Ishikawa (cell line): Measurements from ENCODE around the gene KIAA0319L.

Experiments
- CEBPB ChIP-seq: IDR thresholded peaks from 2 replicates; pipeline ENCODE4 v1.6.1; 2012
- CREB1 ChIP-seq: IDR thresholded peaks from 2 replicates; pipeline ENCODE4 v1.6.1; 2012; ENCODE audit warnings: low read depth
- EGR1 ChIP-seq: IDR thresholded peaks from 2 replicates; pipeline ENCODE4 v1.6.1; 2012
- EP300 ChIP-seq: IDR thresholded peaks from 2 replicates; pipeline ENCODE4 v1.6.1; 2012; ENCODE audit warnings: borderline replicate concordance
- FOXM1 ChIP-seq: IDR thresholded peaks from 2 replicates; pipeline ENCODE4 v1.6.1; 2012; ENCODE audit warnings: low read depth, borderline replicate concordance
- NFIC ChIP-seq: IDR thresholded peaks from 2 replicates; pipeline ENCODE4 v1.6.1; 2012
- RAD21 ChIP-seq: IDR thresholded peaks from 2 replicates; pipeline ENCODE4 v1.6.1; 2012; ENCODE audit warnings: low read depth
- REST ChIP-seq: IDR thresholded peaks from 2 replicates; pipeline ENCODE4 v1.6.1; 2012; ENCODE audit warnings: low read depth, mild to moderate bottlenecking
- TAF1 ChIP-seq: IDR thresholded peaks from 2 replicates; pipeline ENCODE4 v1.6.1; 2012; ENCODE audit warnings: low read depth, mild to moderate bottlenecking
- TCF12 ChIP-seq: IDR thresholded peaks from 2 replicates; pipeline ENCODE4 v1.6.1; 2012; ENCODE audit warnings: low read depth
- TEAD4 ChIP-seq: IDR thresholded peaks from 2 replicates; pipeline ENCODE4 v1.6.1; 2012
- USF1 ChIP-seq: IDR thresholded peaks from 2 replicates; pipeline ENCODE4 v1.6.1; 2012
- YY1 ChIP-seq: IDR thresholded peaks from 2 replicates; pipeline ENCODE4 v1.6.1; 2012; ENCODE audit warnings: low read depth
- ZBTB7A ChIP-seq: IDR thresholded peaks from 2 replicates; pipeline ENCODE4 v1.6.1; 2012; ENCODE audit warnings: low read depth
- TF ChIP-seq, protein P1 (sequence below): IDR thresholded peaks from 2 replicates; pipeline ENCODE4 v1.6.1; 2012

The KIAA0319L gene

DNA sequence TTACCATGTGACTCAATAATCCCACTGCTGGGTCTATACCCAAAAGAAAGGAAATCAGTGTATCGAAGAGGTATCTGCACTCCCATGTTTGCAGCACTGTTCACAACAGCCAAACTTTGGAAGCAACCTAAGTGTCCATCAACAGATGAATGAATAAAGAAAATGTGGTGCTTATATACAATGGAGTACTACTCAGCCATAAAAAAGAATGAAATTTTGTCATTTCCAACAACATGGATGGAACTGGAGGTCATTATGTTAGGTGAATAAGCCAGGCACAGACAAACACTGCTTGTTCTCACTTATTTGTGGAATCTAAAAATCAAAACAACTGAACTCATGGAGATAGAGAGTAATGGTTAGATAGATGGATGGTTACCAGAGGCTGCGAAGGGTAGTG, 79.3 kb downstream of the KIAA0319L start:
- TF ChIP-seq TCF12 = no peak

DNA sequence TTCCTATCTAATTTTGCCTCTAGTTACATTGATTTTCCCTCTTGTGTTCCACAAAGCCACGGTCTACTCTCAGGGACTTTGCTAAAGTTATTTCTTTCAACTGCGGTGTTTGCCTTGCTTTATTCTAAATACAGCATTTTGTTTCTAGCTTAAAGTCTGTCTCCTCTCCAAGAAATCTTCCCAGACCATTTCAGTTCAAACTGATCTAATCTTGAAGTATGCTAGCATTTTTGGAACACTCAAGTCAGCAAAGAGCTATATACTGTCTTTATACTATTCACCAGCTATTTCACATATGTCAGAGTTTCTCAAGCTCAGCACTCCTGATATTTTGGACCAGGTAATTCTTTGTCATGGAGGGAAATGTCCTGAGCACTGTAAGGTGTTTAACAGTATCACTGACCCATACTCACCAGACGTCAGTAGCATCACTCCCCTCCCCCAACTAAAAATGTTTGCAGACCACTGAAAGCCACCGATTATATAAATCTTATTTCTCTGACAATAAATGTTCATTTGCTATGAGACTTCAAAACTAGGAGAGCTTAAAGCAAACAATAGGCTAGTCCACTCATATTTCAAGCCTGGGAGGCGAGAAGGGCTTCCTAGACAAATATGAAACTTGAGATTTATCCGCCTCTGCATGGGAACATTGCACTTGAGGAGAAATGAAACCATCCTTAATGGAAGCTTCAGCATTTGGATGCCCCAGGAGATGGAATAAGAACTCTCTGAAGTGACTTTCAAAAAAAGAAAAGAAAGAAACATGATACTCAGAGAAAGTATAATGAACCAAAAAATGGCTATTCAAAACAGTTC, 81.1 kb downstream of the KIAA0319L start:
- TF ChIP-seq EP300 (peak; percentile 49; the same call in 1 of the 2 replicates), FOXM1 (no peak; the same call in 1 of the 2 replicates)

DNA sequence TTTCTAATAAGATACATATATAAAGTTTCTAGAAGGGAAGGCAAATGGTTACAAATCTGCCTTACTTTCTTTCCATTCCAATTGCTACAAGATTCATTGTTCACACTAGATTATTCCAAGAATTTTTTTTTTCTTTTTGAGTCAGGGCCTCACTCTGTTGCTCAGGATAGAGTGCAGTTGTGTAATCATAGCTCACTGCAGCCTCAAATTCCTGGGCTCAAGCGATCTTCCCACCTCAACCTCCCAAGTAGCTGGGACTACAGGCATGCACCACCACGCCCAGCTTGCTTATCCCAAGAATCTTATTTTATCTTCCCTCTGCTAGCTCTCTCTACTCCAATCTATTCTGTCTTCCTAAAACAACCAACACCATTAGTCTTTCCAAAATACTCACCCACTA, 81.8 kb downstream of the KIAA0319L start:
- TF ChIP-seq FOXM1 (no peak), RAD21 (no peak), CREB1 (no peak), USF1 (no peak), EP300 (no peak), YY1 (no peak), NFIC (no peak), REST (no peak), EGR1 (no peak), TEAD4 (no peak)
- TF ChIP-seq, protein P1, sequence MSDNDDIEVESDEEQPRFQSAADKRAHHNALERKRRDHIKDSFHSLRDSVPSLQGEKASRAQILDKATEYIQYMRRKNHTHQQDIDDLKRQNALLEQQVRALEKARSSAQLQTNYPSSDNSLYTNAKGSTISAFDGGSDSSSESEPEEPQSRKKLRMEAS = no peak

GRCh38 chr1:35470977-35471613, 86.1 kb downstream of the KIAA0319L start:
- TF ChIP-seq USF1 (no peak), RAD21 (no peak), ZBTB7A (no peak), CREB1 (no peak), REST (no peak), FOXM1 (no peak), YY1 (no peak), CEBPB (no peak), TEAD4 (no peak), NFIC (no peak), EP300 (no peak), TAF1 (no peak), TCF12 (no peak), EGR1 (no peak)
- TF ChIP-seq, protein P1 = no peak

GRCh38 chr1:35466120-35466519, 91.1 kb downstream of the KIAA0319L start:
- no peak for TF ChIP-seq EP300
- TF ChIP-seq, protein P1 = no peak
- no peak for TF ChIP-seq USF1
- no peak for TF ChIP-seq ZBTB7A
- TF ChIP-seq FOXM1 = no peak
- TF ChIP-seq TAF1 = no peak
- no peak for TF ChIP-seq TCF12
- no peak for TF ChIP-seq RAD21
- no peak for TF ChIP-seq NFIC
- TF ChIP-seq CEBPB = no peak
- TF ChIP-seq CREB1 = no peak
- no peak for TF ChIP-seq TEAD4
- TF ChIP-seq EGR1 = no peak
- TF ChIP-seq REST = no peak
- TF ChIP-seq YY1 = no peak
